B cell (primary cell): ENCODE data around the gene ITGB7. TPM values are rescaled to one million over a fixed set of nuclear protein-coding genes. Genes with fewer than 3 reads are reported as not detected.

Experiments
- ATAC-seq: fragments of 200-7000 bp; cut with Tn5 transposase; one replicate; pipeline ENCODE4 v1.10.0; 2021; ENCODE audit warnings: low read depth, mild to moderate bottlenecking, moderate number of reproducible peaks, moderate library complexity
- CTCF ChIA-PET: fragments of 350-600 bp; sonication (Branson Sonifier 250); formaldehyde crosslinking; loops from one replicate; lab custom pipeline; 2021; ENCODE audit warnings: antibody characterized with exemption, inconsistent platforms; lab: Charles Lee
- POLR2A ChIA-PET: fragments of 350-600 bp; sonication (Branson Sonifier 250); formaldehyde crosslinking; loops from one replicate; lab custom pipeline; 2021; ENCODE audit warnings: antibody characterized with exemption; lab: Charles Lee
- DNase-seq: peaks from one replicate; pipeline ENCODE4 v3.0.0; 2013
- H2AFZ ChIP-seq: 2 replicates; pipeline ENCODE4 v1.6.1; 2012; ENCODE audit warnings: mild to moderate bottlenecking, low read depth, low read length; ENCODE audit not compliant: insufficient read depth, poor library complexity, severe bottlenecking
- H3K27ac ChIP-seq, 2 donors: 1 replicate in 1 of 2; 2 replicates in 1 of 2; pipeline ENCODE4 v1.5.1; 2012 to 2013; ENCODE audit warnings: low read length in 2 of 2, mild to moderate bottlenecking in 2 of 2, moderate library complexity in 1 of 2
- H3K27me3 ChIP-seq, 4 experiments: fragments of 200-600 bp in 1 of 4; sonication (generic) in 1 of 4; replicated peaks in 1 of 4; 1 replicate in 2 of 4; 2 replicates in 2 of 4; pipeline versions ENCODE4 v1.6.1 to v1.7.0; 2013 to 2016; ENCODE audit warnings: low read length in 3 of 4, mild to moderate bottlenecking in 2 of 4, mixed read lengths in 1 of 4, moderate library complexity in 1 of 4; ENCODE audit not compliant: insufficient read depth in 4 of 4, control insufficient read depth in 3 of 4; ENCODE audit errors: control extremely low read depth in 1 of 4
- H3K36me3 ChIP-seq, 2 experiments: replicated peaks in 1 of 2; 1 replicate in 1 of 2; 2 replicates in 1 of 2; pipeline versions ENCODE4 v1.6.1 to v1.7.1; 2013; ENCODE audit warnings: low read length in 1 of 2; ENCODE audit not compliant: insufficient read depth in 2 of 2, control insufficient read depth in 1 of 2; ENCODE audit errors: control extremely low read depth in 1 of 2, extremely low read depth in 1 of 2
- H3K4me1 ChIP-seq, 2 donors: fragments of 200-600 bp in 1 of 2; sonication (generic) in 1 of 2; 1 replicate in 1 of 2; 2 replicates in 1 of 2; pipeline versions ENCODE4 v1.5.1 to v1.6.1; 2013 to 2017; ENCODE audit warnings: low read length in 2 of 2; ENCODE audit not compliant: control insufficient read depth in 2 of 2, insufficient read depth in 2 of 2
- H3K4me2 ChIP-seq: replicated peaks from 2 replicates; pipeline ENCODE3; 2012; ENCODE audit warnings: mild to moderate bottlenecking, low read depth, low read length; ENCODE audit not compliant: poor library complexity, severe bottlenecking
- H3K4me3 ChIP-seq, 5 experiments: fragments of 200-600 bp in 1 of 5; sonication (generic) in 1 of 5; 1 replicate in 3 of 5; 2 replicates in 2 of 5; pipeline versions ENCODE4 v1.5.1 to v1.7.0; 2011 to 2016; ENCODE audit warnings: low read length in 4 of 5, mild to moderate bottlenecking in 4 of 5, low read depth in 2 of 5, control low read depth in 1 of 5, moderate library complexity in 1 of 5; ENCODE audit not compliant: insufficient read depth in 1 of 5; ENCODE audit errors: control extremely low read depth in 1 of 5, extremely low read depth in 1 of 5
- H3K79me2 ChIP-seq: fragments of 200-600 bp; sonication (generic); one replicate; pipeline ENCODE4 v1.6.0; 2016; ENCODE audit warnings: low read length; ENCODE audit not compliant: control insufficient read depth, insufficient read depth
- H3K9ac ChIP-seq: fragments of 200-600 bp; sonication (generic); 2 replicates; pipeline ENCODE4 v1.6.1; 2017; ENCODE audit warnings: mild to moderate bottlenecking, low read length, moderate library complexity
- H3K9me3 ChIP-seq, 3 donors: one replicate each; pipeline versions ENCODE4 v1.6.1 to v1.7.1; 2013; ENCODE audit warnings: low read length in 2 of 3; ENCODE audit not compliant: control insufficient read depth in 2 of 3, insufficient read depth in 1 of 3; ENCODE audit errors: control extremely low read depth in 1 of 3
- H4K20me1 ChIP-seq: 2 replicates; pipeline ENCODE4 v1.6.0; 2012; ENCODE audit warnings: mild to moderate bottlenecking, low read length; ENCODE audit not compliant: insufficient read depth, control insufficient read depth, poor library complexity, severe bottlenecking
- H3K27ac Mint-ChIP-seq: one replicate; pipeline ENCODE4 v1.8.0; 2021; ENCODE audit warnings: mixed read lengths
- H3K27me3 Mint-ChIP-seq: one replicate; pipeline ENCODE4 v1.8.0; 2021; ENCODE audit warnings: mixed read lengths
- H3K4me1 Mint-ChIP-seq: one replicate; pipeline ENCODE4 v1.8.0; 2021; ENCODE audit warnings: mixed read lengths
- H3K4me3 Mint-ChIP-seq: one replicate; pipeline ENCODE4 v1.8.0; 2021; ENCODE audit warnings: mixed read lengths
- H3K9me3 Mint-ChIP-seq: one replicate; pipeline ENCODE4 v1.8.0; 2022; ENCODE audit warnings: mixed read lengths; ENCODE audit not compliant: insufficient read depth
- CTCF ChIP-seq: fragments of 200-600 bp; IDR thresholded peaks from one replicate; pipeline ENCODE4 v1.8.0; 2022; ENCODE audit warnings: antibody characterized with exemption, mild to moderate bottlenecking
- EZH2 ChIP-seq: IDR thresholded peaks from 2 replicates; pipeline ENCODE4 v1.6.1; 2012; ENCODE audit warnings: borderline replicate concordance, low read depth, mild to moderate bottlenecking, moderate library complexity, low read length; ENCODE audit not compliant: insufficient read depth, poor library complexity, severe bottlenecking
- WGBS: methylation state at CpG from one replicate; pipeline ENCODE4 v1.1.5; 2013; ENCODE audit warnings: missing lambda C conversion rate; ENCODE audit not compliant: insufficient coverage; 5-methylcytosine and 5-hydroxymethylcytosine counted together
- intact Hi-C: fragments of 100-400 bp; cut with micrococcal nuclease; formaldehyde crosslinking; loops from one replicate; pipeline ENCODE4 v1.10.0; 2022
- polyA plus RNA-seq: library from polyadenylated mRNA; depleted of rRNA; stranded (reverse); fragments of >200 nt; gene quantifications from 2 replicates; pipeline ENCODE4 v1.2.3, GENCODE V29; 2012
- total RNA-seq, 2 donors: library from RNA; stranded (reverse); fragments of 120-200 nt in 1 of 2; gene quantifications; 1 replicate in 1 of 2; 2 replicates in 1 of 2; pipeline versions ENCODE4 v1.2.3 to v1.2.4, GENCODE V29; 2013 to 2022

Gene ITGB7
- total and polyA plus RNA-seq, 2 donors (not counting 1 experiment from before 2014, with no cell fraction given) = 199 to 265 TPM

GRCh38 chr12:53185582-53186153, 21.4 kb downstream of the ITGB7 start:
- Mint-ChIP-seq H3K9me3 (no peaks in the 10 kb centered on the region), H3K27ac (no peak overlapping the region), H3K4me1 (peaks cover 47% of the 10 kb centered on the region), H3K4me3 (no peak overlapping the region), H3K27me3 (no peaks in the 10 kb centered on the region)
- Histone ChIP-seq H3K36me3 (peaks cover 6 to 71% of the 10 kb centered on the region in 2 experiments), H3K27me3 (no peaks in the 10 kb centered on the region), H2AFZ (no peak overlapping the region), H3K4me1 (peaks cover 22 to 31% of the 10 kb centered on the region in 2 donors), H3K4me2 (no peak overlapping the region), H3K27ac (no peak overlapping the region), H3K79me2 (peaks cover 39% of the 10 kb centered on the region), H3K4me3 (no peak overlapping the region), H3K9ac (no peak overlapping the region), H3K9me3 (no peaks in the 10 kb centered on the region), H4K20me1 (peaks cover 75% of the 10 kb centered on the region)
- DNase-seq (no peak), ATAC-seq (no peak)
- 100% methylated on average over 1 of the region's 3 CpGs for WGBS
- ChIA-PET POLR2A (no interaction called here), CTCF (interaction anchor here (0.8 to 5.9 kb wide), 6 partner anchors 10 to 27 kb away, joined by 3 to 44 read pairs (median 4); no protein-coding TSS in a partner anchor)
- intact Hi-C loops = no loop called here
- TF ChIP-seq EZH2 = no peak
- no peak for TF ChIP-seq CTCF

GRCh38 chr12:53184828-53185227, 22.2 kb downstream of the ITGB7 start:
- H3K27me3 Mint-ChIP-seq = no peaks in the 10 kb centered on the region
- Histone ChIP-seq H2AFZ (no peak overlapping the region), H3K9me3 (no peaks in the 10 kb centered on the region), H3K79me2 (peaks cover 39% of the 10 kb centered on the region), H3K4me3 (no peak overlapping the region), H3K9ac (no peak overlapping the region), H3K4me2 (no peak overlapping the region), H3K36me3 (peaks cover 6 to 70% of the 10 kb centered on the region in 2 experiments), H3K27ac (no peak overlapping the region), H4K20me1 (peaks cover 75% of the 10 kb centered on the region), H3K4me1 (peaks cover 23 to 34% of the 10 kb centered on the region in 2 donors), H3K27me3 (no peaks in the 10 kb centered on the region)
- no peaks in the 10 kb centered on the region for H3K9me3 Mint-ChIP-seq
- ATAC-seq = no peak
- TF ChIP-seq CTCF = no peak
- TF ChIP-seq EZH2 = no peak
- WGBS = 95% methylated on average over 6 of the region's 6 CpGs
- peak overlapping the region; percentile 2 for H3K27ac Mint-ChIP-seq
- peaks cover 49% of the 10 kb centered on the region for H3K4me1 Mint-ChIP-seq
- DNase-seq = no peak
- ChIA-PET CTCF (interaction anchor here (0.9 to 5.9 kb wide), 5 partner anchors 9 to 29 kb away, joined by 3 to 44 read pairs (median 3); no protein-coding TSS in a partner anchor), POLR2A (no interaction called here)
- no peak overlapping the region for H3K4me3 Mint-ChIP-seq
- intact Hi-C loops = loop anchor here (5.0 kb wide), 1 partner anchor 267 kb away; the partner anchor contains the start of gene PCBP2
